Stomach (tissue), 8 donors: Measurements from ENCODE around the gene KIAA1958. TPM values are rescaled to one million over a fixed set of nuclear protein-coding genes. Genes with fewer than 3 reads are reported as not detected.

ENCODE experiments used
- polyA plus RNA-seq, 3 donors: library from polyadenylated mRNA; stranded (reverse); fragments of 200-250 nt; gene quantifications; one replicate each; pipeline ENCODE4 v1.2.3, GENCODE V29; 2013
- total RNA-seq, 5 donors: library from RNA; depleted of rRNA; stranded (reverse); fragments of >200 nt; gene quantifications; one replicate each; pipeline versions ENCODE4 v1.1.0 to v1.2.3, GENCODE V29; 2014 to 2016
- donor health status: healthy with polysubstance abuse.
- donor health status: Bipolar disorder and iron deficiency.
- donor health status: healthy.

Gene KIAA1958
- total and polyA plus RNA-seq, 8 donors = 0.60 to 77.7 (median 12.8) TPM

Other genes with a start within 250 kb of the KIAA1958 start
- 10 to 100 TPM; 15.2 to 90.7 (median 29.5) TPM for gene PTBP3, start 153.2 kb upstream of the KIAA1958 start, total RNA-seq
- gene PTBP3, start 153.2 kb upstream of the KIAA1958 start, polyA plus RNA-seq = 10 to 100 TPM; 11.7 to 22.5 (median 15.3) TPM
- 10 to 100 TPM; 18.3 to 56.9 (median 28.1) TPM for gene HSDL2, start 106.7 kb upstream of the KIAA1958 start, total RNA-seq
- 10 to 100 TPM; 19.6 to 24.5 (median 23.5) TPM for gene HSDL2, start 106.7 kb upstream of the KIAA1958 start, polyA plus RNA-seq
- gene INIP, start 231.3 kb downstream of the KIAA1958 start, total RNA-seq = 10 to 100 TPM in 4 of 5 donors, not detected in 1; 11.6 to 20.2 (median 12.9) TPM
- 10 to 100 TPM in 2 of 3 donors, 1 to 10 TPM in 1; 4.6 to 14.8 (median 11.4) TPM for gene INIP, start 231.3 kb downstream of the KIAA1958 start, polyA plus RNA-seq